Activated CD8-positive, alpha-beta T cell treated with anti-CD3 and anti-CD28 coated beads, Interleukin-2, amount 10 ng/mL, durations not matched to agents 7 days and 5 days (primary cell): Measurements from ENCODE around the gene SLC16A1. TPM values are rescaled to one million over a fixed set of nuclear protein-coding genes. Genes with fewer than 3 reads are reported as not detected.

Source experiments
- total RNA-seq, 2 experiments: library from RNA; stranded (reverse); gene quantifications; one replicate each; pipeline ENCODE4 v1.2.3, GENCODE V29; 2021

SLC16A1 gene
- total RNA-seq, 2 experiments from 2014 or later = 53.0 to 54.5 TPM

Other genes with a start within 250 kb of the SLC16A1 start
- 10 to 100 TPM; 85.6 to 93.8 TPM for gene RHOC, start 249.1 kb downstream of the SLC16A1 start, total RNA-seq
- gene PPM1J, start 240.9 kb downstream of the SLC16A1 start, total RNA-seq = not detected
- gene LRIG2, start 117.0 kb upstream of the SLC16A1 start, total RNA-seq = 10 to 100 TPM; 13.7 to 15.6 TPM